Kidney epithelial cell (primary cell): Measurements from ENCODE around the gene CNTNAP2. TPM values are rescaled to one million over a fixed set of nuclear protein-coding genes. Genes with fewer than 3 reads are reported as not detected.
"Not testable (repeated sequence)": the region's sequence is repeated elsewhere in the genome, so short reads cannot be mapped to it uniquely, and the experiment has no call there.

Source experiments
- DNase-seq: peaks from one replicate; pipeline ENCODE4 v3.0.0-alpha.2; 2010; ENCODE audit warnings: low read depth
- H3K27me3 ChIP-seq: 2 replicates; pipeline ENCODE4 v1.6.0; 2011; ENCODE audit warnings: low read length; ENCODE audit not compliant: control insufficient read depth, insufficient read depth
- H3K36me3 ChIP-seq: 2 replicates; pipeline ENCODE4 v1.5.1; 2011; ENCODE audit warnings: low read length; ENCODE audit not compliant: control insufficient read depth, insufficient read depth
- H3K4me3 ChIP-seq: 2 replicates; pipeline ENCODE4 v1.5.1; 2011; ENCODE audit warnings: low read depth, mild to moderate bottlenecking, control low read depth, low read length
- total RNA-seq: library from RNA; depleted of rRNA; stranded (reverse); fragments of >200 nt; gene quantifications from 2 replicates; pipeline ENCODE4 v1.2.3, GENCODE V29; 2015
- TF ChIP-seq, protein P1 (sequence below): IDR thresholded peaks from 2 replicates; pipeline ENCODE4 v1.5.1; 2011; ENCODE audit warnings: mild to moderate bottlenecking, moderate library complexity, low read length, control low read depth, inconsistent platforms; ENCODE audit not compliant: insufficient read depth, poor library complexity, severe bottlenecking

Gene CNTNAP2
- total RNA-seq, 1 donor from 2014 or later: 14.0 TPM

DNA sequence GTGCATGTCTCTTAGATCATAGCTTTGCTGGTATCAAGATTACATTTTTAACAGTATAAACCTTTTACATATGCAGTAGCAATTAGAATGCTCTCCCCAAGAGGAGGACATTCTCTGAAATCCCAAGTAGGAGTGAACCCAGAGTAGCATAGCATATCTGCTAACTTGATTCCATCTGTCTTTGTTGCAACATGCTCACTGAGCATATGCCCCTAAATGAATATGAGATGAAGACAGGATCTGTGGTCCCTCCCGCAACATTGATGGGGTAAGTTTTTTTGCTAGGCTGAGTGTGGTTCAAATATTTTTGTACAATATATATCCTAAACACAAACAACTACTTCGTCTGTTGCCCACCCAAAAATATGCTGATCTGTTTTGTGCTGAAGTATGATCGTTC is 1939.8 kb downstream of the CNTNAP2 start:
- DNase-seq: no peak
- no peak overlapping the region for H3K4me3 ChIP-seq
- H3K36me3 ChIP-seq: no peaks in the 10 kb centered on the region
- TF ChIP-seq, protein P1, sequence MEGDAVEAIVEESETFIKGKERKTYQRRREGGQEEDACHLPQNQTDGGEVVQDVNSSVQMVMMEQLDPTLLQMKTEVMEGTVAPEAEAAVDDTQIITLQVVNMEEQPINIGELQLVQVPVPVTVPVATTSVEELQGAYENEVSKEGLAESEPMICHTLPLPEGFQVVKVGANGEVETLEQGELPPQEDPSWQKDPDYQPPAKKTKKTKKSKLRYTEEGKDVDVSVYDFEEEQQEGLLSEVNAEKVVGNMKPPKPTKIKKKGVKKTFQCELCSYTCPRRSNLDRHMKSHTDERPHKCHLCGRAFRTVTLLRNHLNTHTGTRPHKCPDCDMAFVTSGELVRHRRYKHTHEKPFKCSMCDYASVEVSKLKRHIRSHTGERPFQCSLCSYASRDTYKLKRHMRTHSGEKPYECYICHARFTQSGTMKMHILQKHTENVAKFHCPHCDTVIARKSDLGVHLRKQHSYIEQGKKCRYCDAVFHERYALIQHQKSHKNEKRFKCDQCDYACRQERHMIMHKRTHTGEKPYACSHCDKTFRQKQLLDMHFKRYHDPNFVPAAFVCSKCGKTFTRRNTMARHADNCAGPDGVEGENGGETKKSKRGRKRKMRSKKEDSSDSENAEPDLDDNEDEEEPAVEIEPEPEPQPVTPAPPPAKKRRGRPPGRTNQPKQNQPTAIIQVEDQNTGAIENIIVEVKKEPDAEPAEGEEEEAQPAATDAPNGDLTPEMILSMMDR: no peak
- H3K27me3 ChIP-seq: no peaks in the 10 kb centered on the region

DNA sequence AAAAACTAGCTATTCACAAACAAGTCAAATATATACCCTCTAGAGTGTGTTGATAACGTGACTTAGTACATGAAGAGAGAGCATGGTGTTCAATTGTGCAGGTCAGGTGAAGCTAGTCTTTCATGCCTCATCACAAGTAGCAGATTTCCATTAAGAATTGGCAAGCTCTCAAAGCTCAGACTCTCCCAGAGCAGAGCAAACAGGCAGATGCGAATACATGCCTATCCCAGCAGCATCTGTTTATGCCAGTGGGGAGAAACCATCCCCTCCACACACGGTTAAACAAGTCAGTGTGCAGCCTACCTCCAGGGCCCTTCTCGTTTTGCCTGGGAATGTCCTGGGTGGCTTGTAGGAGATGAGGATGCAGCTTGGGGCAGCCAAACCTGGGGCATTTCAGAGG is 1941.5 kb downstream of the CNTNAP2 start:
- no peaks in the 10 kb centered on the region for H3K36me3 ChIP-seq
- H3K27me3 ChIP-seq: no peaks in the 10 kb centered on the region
- no peak for DNase-seq
- TF ChIP-seq, protein P1: no peak
- no peak overlapping the region for H3K4me3 ChIP-seq

DNA sequence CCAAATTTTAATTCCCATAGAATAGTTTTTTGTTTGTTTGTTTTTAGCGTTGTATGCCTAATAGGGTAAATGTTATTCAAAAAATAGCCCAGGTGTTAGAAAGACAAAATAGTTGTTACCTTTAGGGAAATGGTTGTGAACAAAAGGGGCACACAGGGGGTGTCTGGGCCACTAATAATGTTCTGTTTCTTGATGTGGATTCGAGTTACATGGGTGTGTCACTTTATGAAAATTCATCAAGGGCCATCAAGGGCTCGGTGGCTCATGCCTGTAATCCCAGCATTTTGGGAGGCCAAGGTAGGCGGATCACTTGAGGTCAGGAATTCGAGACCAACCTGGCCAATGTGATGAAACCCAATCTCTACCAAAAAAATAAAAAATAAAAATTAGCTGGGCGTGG is 1942.2 kb downstream of the CNTNAP2 start:
- no peak for DNase-seq
- H3K4me3 ChIP-seq: no peak overlapping the region
- no peaks in the 10 kb centered on the region for H3K36me3 ChIP-seq
- TF ChIP-seq, protein P1: no peak
- no peaks in the 10 kb centered on the region for H3K27me3 ChIP-seq

DNA sequence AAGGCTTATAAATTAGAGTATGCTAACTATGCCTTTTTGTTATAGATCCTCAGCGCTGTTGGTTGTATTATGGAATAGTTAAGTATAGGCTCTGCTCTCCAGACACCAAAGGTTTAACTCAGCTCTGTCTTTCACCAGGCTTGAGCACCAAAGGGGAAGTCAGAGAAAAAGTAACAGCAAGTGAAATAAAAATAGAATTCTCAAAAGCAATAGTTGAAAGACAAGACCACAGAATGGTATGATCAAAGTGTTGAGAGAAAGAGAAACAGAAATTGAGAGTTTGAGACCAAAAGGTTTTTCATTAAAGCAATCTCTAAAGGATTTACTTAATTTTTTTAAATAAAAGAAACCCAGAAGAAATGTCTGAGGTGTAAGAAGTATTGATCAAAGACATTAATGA is 1944.1 kb downstream of the CNTNAP2 start:
- Histone ChIP-seq H3K4me3 (no peak overlapping the region), H3K36me3 (no peaks in the 10 kb centered on the region), H3K27me3 (no peaks in the 10 kb centered on the region)
- TF ChIP-seq, protein P1: no peak
- DNase-seq: no peak

DNA sequence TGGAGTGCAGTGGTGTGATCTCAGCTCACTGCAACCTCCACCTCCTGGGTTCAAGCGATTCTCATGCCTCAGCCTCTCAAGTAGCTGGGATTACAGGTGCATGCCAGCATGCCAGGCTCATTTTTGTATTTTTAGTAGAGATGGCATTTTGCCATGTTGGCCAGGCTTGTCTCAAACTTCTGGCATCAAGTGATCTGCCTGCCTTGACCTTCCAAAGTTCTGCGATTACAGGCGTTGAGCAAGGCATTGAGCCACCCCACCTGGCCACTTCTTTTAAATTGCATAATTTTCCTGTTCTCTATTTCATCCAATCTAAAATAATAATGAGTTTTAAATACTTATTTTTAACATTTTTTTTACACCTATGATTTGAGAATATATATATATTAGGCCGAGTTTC is 1961.5 kb downstream of the CNTNAP2 start:
- not testable (repeated sequence) for DNase-seq, H3K36me3 ChIP-seq, H3K4me3 ChIP-seq, H3K27me3 ChIP-seq

DNA sequence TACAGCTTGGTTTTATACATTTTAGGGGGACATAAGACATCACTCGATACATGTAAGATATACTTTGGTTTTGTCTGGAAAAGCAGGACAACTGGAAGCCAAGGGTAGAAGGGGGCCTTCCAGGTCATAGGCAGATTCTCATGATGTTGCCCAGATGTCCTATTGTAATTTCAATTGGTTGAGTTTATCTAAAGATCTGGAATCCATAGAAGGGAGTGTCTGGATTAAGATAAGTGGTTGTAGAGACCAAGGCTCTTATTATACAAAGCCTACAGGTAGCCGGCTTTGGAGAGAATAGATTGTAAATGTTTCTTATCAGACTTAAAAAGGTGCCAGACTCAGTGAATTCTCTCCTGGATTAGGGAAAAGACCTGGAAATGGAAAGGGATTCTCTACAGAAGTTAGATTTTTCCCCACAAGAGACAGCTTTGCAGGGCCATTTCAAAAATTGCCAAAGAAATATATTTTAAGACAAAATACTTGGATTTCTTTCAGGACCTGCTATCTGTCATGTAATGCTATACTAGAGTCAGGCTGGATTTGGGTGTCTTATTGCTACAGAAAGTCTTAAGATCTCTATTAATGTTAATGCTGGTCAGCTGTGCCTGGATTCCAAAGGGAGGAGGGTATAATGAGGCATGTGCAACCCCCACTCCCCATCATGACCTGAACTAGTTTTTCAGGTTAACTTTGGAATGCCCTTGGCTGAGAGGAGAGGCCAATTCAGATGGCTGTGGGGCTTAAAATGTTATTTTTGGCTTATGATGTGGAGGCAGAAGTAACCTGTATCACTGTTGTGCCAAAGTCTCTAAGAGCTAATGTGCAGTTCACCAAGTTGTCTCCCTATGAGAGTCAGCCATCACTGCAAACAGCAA is 1962.8 kb downstream of the CNTNAP2 start:
- no peak for DNase-seq
- H3K36me3 ChIP-seq: no peaks in the 10 kb centered on the region
- TF ChIP-seq, protein P1: no peak
- H3K27me3 ChIP-seq: no peaks in the 10 kb centered on the region
- no peak overlapping the region for H3K4me3 ChIP-seq
